GM06990 (cell line): ENCODE measurements around the gene UBA6.

Source experiments
- DNase-seq: peaks from one replicate; pipeline ENCODE4 v3.0.0-alpha.2; 2011; ENCODE audit not compliant: insufficient read length; ENCODE audit errors: extremely low read depth
- H3K27me3 ChIP-seq: replicated peaks from 2 replicates; pipeline ENCODE4 v1.6.0; 2011; ENCODE audit warnings: low read length; ENCODE audit not compliant: control insufficient read depth, insufficient read depth
- H3K36me3 ChIP-seq: 2 replicates; pipeline ENCODE4 v1.5.1; 2011; ENCODE audit warnings: low read length; ENCODE audit not compliant: control insufficient read depth, insufficient read depth
- H3K4me3 ChIP-seq: replicated peaks from 2 replicates; pipeline ENCODE4 v1.5.1; 2011; ENCODE audit warnings: low read depth, mild to moderate bottlenecking, control low read depth, low read length
- CTCF ChIP-seq: IDR thresholded peaks from 2 replicates; pipeline ENCODE4 v1.5.1; 2011; ENCODE audit warnings: low read length, control low read depth, mild to moderate bottlenecking, inconsistent platforms; ENCODE audit not compliant: insufficient read depth, poor library complexity, severe bottlenecking

UBA6 gene

GRCh38 chr4:67691328-67691727, 9.6 kb downstream of the UBA6 start:
- H3K36me3 ChIP-seq, result no peaks in the 10 kb centered on the region; the same call in none of the 2 replicates
- H3K27me3 ChIP-seq, result no peaks in the 10 kb centered on the region
- TF ChIP-seq CTCF, result no peak
- no peak overlapping the region for H3K4me3 ChIP-seq
- no peak for DNase-seq

GRCh38 chr4:67687636-67688035, 13.3 kb downstream of the UBA6 start:
- Histone ChIP-seq H3K27me3 (no peaks in the 10 kb centered on the region), H3K36me3 (no peaks in the 10 kb centered on the region; the same call in none of the 2 replicates), H3K4me3 (no peak overlapping the region)
- no peak for DNase-seq
- TF ChIP-seq CTCF, result no peak

GRCh38 chr4:67685532-67685859, 15.5 kb downstream of the UBA6 start:
- TF ChIP-seq CTCF, result no peak
- peaks cover 4% of the 10 kb centered on the region for H3K36me3 ChIP-seq
- H3K4me3 ChIP-seq, result no peak overlapping the region
- H3K27me3 ChIP-seq, result no peaks in the 10 kb centered on the region
- DNase-seq, result no peak

GRCh38 chr4:67684839-67685531, 16.0 kb downstream of the UBA6 start:
- H3K36me3 ChIP-seq, result peaks cover 4% of the 10 kb centered on the region
- no peak for DNase-seq
- no peak overlapping the region for H3K4me3 ChIP-seq
- TF ChIP-seq CTCF, result no peak
- no peaks in the 10 kb centered on the region for H3K27me3 ChIP-seq

GRCh38 chr4:67682266-67682665, 18.7 kb downstream of the UBA6 start:
- no peak for DNase-seq
- no peak for TF ChIP-seq CTCF

More at GRCh38 chr4:67682266-67682665, 18.7 kb downstream of the UBA6 start:
- no peaks in the 10 kb centered on the region for H3K27me3 ChIP-seq
- no peak overlapping the region for H3K4me3 ChIP-seq
- H3K36me3 ChIP-seq, result peaks cover 4% of the 10 kb centered on the region
